ENCODE data around the gene UBE2I.

GRCh38 chr16:1273816-1274215, 35.6 kb upstream of the UBE2I start:
- TF ChIP-seq, protein P1, sequence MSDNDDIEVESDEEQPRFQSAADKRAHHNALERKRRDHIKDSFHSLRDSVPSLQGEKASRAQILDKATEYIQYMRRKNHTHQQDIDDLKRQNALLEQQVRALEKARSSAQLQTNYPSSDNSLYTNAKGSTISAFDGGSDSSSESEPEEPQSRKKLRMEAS (IDR thresholded peaks at IDR 0.05): no peak
- TF ChIP-seq, protein P2, sequence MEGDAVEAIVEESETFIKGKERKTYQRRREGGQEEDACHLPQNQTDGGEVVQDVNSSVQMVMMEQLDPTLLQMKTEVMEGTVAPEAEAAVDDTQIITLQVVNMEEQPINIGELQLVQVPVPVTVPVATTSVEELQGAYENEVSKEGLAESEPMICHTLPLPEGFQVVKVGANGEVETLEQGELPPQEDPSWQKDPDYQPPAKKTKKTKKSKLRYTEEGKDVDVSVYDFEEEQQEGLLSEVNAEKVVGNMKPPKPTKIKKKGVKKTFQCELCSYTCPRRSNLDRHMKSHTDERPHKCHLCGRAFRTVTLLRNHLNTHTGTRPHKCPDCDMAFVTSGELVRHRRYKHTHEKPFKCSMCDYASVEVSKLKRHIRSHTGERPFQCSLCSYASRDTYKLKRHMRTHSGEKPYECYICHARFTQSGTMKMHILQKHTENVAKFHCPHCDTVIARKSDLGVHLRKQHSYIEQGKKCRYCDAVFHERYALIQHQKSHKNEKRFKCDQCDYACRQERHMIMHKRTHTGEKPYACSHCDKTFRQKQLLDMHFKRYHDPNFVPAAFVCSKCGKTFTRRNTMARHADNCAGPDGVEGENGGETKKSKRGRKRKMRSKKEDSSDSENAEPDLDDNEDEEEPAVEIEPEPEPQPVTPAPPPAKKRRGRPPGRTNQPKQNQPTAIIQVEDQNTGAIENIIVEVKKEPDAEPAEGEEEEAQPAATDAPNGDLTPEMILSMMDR (IDR thresholded peaks at IDR 0.05 in 2 of 3, conservative IDR thresholded peaks at IDR 0.05 in 1 of 3; ENCODE audit: borderline replicate concordance in 1 of 3, insufficient read depth in 1 of 3, low read depth in 2 of 3, low read length in 2 of 3): no peak
- TF ChIP-seq, protein P3, sequence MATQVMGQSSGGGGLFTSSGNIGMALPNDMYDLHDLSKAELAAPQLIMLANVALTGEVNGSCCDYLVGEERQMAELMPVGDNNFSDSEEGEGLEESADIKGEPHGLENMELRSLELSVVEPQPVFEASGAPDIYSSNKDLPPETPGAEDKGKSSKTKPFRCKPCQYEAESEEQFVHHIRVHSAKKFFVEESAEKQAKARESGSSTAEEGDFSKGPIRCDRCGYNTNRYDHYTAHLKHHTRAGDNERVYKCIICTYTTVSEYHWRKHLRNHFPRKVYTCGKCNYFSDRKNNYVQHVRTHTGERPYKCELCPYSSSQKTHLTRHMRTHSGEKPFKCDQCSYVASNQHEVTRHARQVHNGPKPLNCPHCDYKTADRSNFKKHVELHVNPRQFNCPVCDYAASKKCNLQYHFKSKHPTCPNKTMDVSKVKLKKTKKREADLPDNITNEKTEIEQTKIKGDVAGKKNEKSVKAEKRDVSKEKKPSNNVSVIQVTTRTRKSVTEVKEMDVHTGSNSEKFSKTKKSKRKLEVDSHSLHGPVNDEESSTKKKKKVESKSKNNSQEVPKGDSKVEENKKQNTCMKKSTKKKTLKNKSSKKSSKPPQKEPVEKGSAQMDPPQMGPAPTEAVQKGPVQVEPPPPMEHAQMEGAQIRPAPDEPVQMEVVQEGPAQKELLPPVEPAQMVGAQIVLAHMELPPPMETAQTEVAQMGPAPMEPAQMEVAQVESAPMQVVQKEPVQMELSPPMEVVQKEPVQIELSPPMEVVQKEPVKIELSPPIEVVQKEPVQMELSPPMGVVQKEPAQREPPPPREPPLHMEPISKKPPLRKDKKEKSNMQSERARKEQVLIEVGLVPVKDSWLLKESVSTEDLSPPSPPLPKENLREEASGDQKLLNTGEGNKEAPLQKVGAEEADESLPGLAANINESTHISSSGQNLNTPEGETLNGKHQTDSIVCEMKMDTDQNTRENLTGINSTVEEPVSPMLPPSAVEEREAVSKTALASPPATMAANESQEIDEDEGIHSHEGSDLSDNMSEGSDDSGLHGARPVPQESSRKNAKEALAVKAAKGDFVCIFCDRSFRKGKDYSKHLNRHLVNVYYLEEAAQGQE (IDR thresholded peaks at IDR 0.05; ENCODE audit: low read depth): no peak
- no peak for TF ChIP-seq YY1 (IDR thresholded peaks at IDR 0.05; ENCODE audit: extremely low read depth, insufficient replicate concordance, low read depth, low read length)
- TF ChIP-seq, protein P4, sequence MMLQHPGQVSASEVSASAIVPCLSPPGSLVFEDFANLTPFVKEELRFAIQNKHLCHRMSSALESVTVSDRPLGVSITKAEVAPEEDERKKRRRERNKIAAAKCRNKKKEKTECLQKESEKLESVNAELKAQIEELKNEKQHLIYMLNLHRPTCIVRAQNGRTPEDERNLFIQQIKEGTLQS (IDR thresholded peaks at IDR 0.05): no peak
- no peak for TF ChIP-seq EZH2 (IDR thresholded peaks at IDR 0.05)
- no peak for TF ChIP-seq ELF1 (IDR thresholded peaks at IDR 0.05; ENCODE audit: borderline replicate concordance, low read depth)
- TF ChIP-seq, protein P5, sequence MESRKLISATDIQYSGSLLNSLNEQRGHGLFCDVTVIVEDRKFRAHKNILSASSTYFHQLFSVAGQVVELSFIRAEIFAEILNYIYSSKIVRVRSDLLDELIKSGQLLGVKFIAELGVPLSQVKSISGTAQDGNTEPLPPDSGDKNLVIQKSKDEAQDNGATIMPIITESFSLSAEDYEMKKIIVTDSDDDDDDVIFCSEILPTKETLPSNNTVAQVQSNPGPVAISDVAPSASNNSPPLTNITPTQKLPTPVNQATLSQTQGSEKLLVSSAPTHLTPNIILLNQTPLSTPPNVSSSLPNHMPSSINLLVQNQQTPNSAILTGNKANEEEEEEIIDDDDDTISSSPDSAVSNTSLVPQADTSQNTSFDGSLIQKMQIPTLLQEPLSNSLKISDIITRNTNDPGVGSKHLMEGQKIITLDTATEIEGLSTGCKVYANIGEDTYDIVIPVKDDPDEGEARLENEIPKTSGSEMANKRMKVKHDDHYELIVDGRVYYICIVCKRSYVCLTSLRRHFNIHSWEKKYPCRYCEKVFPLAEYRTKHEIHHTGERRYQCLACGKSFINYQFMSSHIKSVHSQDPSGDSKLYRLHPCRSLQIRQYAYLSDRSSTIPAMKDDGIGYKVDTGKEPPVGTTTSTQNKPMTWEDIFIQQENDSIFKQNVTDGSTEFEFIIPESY (IDR thresholded peaks at IDR 0.05; ENCODE audit: extremely low read depth, insufficient replicate concordance, low read length): no peak
- no peak for TF ChIP-seq CBX3 (IDR thresholded peaks at IDR 0.05; ENCODE audit: low read depth)
- TF ChIP-seq EZH2phosphoT487 (IDR thresholded peaks at IDR 0.05; ENCODE audit: borderline replicate concordance): no peak
- no peak for TF ChIP-seq POLR2A (IDR thresholded peaks at IDR 0.05; ENCODE audit: borderline replicate concordance, extremely low read depth, insufficient read depth, insufficient read length)
- TF ChIP-seq SP1 (IDR thresholded peaks at IDR 0.05; ENCODE audit: low read depth): no peak
- no peak for TF ChIP-seq SRF (IDR thresholded peaks at IDR 0.05; ENCODE audit: low read depth)

Data from HCT116 (cell line).